NCI-H1930 (cell line): Measurements from ENCODE around the gene TMPRSS2.
A peak's percentile ranks its signal among the peaks of the same experiment; 100 is the strongest.
"Not testable (repeated sequence)": the region's sequence is repeated elsewhere in the genome, so short reads cannot be mapped to it uniquely, and the experiment has no call there.

Experiments used
- DNase-seq, 2 experiments: peaks; one replicate each; lab custom pipeline; 2025; lab: John Stamatoyannopoulos, UW

The TMPRSS2 gene

DNA sequence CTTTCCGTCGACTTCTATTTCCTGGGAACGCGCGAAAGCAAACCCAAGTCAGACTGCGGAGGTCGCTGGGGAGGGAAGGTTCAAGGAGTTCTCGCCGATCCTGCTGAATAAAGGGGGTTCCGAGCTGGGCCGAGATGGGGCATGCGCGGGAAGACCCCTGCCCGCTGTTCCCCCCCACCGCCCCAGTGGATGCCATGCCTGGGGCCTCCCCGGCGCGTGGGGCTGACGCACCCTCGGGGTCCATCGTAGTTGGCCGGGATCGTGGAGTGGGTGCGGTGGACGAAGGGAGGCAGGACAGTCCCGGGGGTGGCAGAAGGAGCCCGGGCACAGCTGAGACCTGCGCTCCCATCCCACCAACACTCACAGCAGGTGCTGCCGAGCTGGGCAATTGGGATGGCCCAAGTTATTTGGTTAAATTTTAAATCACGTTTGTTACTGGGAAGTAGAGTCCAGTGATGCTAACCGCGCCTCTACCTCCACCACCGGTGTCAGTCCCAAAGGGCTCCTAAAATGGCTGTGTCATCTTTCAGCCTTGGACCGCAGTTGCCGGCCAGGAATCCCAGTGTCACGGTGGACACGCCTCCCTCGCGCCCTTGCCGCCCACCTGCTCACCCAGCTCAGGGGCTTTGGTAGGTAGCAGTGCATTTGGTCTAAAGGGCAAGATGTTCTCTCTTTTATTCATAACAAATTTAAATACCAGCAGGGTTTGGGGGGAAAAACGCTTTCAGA, 81.1 kb downstream of the TMPRSS2 start:
- DNase-seq, result no peak

DNA sequence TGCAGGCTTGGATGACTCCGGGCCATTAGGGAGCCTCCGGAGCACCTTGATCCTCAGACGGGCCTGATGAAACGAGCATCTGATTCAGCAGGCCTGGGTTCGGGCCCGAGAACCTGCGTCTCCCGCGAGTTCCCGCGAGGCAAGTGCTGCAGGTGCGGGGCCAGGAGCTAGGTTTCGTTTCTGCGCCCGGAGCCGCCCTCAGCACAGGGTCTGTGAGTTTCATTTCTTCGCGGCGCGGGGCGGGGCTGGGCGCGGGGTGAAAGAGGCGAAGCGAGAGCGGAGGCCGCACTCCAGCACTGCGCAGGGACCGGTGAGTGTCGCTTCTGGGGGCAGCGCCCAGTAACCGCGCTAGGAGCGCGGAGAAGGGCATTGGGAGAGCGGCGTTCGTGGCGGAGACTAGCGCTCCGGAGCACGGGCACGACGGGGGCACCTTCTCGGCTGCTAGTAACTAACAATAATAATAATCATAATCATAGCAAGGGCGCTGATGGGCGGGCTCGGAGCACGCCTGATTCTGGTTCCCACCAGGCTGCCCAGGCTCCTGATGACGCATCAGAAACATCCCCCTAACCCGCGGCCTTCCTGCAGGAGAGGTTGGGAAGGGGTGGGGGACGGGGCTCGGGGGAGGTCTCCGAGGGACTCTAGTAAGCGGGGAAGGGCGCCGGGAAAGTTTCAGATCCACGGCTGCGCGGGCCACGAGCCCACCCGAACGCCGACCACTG, 81.8 kb downstream of the TMPRSS2 start, which contains the start of gene MX1:
TSS of gene MX1 (plus strand) at position 286 of the 722 bp plus-strand sequence. CDS start 5,832 bp downstream, outside the sequence.
- no peak for DNase-seq

DNA sequence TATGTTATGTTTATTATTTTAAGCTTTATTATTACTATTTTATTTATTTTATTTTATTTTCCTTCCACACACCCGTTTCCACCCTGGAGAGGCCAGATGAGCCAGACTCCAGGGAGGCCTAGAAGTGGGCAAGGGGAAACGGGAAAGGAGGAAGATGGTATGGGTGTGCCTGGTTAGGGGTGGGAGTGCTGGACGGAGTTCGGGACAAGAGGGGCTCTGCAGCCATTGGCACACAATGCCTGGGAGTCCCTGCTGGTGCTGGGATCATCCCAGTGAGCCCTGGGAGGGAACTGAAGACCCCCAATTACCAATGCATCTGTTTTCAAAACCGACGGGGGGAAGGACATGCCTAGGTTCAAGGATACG, 82.4 kb downstream of the TMPRSS2 start:
- no peak for DNase-seq

DNA sequence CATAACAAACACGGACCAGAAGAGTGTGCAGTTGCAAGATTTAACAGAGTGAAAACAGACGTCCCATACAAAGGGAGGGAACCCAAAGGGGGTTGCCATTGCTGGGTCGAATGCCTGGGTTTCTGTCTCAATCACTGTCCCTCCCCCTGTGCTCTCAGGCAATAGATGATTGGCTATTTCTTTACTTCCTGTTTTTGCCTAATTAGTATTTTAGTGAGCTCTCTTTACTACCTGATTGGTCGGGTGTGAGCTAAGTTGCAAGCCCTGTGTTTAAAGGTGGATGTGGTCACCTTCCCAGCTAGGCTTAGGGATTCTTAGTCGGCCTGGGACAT, 84.7 kb downstream of the TMPRSS2 start:
- DNase-seq, result not testable (repeated sequence)

DNA sequence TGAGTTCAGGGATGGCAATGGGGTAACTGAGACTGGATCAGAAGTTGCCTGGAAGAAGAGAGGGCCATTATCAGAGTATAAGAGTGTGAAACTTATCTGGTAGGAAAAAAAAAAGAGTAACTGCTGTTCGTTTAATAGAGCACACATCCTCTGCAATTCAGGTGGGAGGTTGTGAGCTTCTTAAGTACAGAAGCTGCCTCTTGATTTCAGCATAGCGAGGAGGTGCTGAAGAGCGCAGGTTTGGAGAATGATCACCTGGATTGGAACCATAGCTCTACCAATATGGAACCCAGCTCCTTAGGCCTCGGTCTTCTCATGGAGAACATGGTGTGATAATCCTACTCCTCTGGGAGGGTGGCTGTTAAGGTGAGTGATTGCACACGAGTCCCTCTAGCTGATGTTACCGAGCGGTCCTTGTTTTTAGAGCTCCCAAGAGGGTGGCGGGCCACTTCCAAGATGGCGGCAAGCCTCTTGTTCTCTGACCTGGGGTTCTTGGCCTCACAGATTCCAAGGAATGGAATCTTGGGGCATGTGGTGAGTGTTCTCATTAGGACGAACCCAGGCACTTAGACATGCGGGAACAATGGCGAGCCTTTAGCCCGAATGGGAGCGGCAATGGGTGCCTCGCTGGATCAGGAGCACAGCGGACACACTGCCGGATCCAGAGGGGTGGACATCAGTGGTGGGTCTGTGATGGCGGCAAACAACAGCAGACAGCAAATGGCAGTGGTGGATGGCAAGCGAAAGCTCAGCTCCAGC, 85.2 kb downstream of the TMPRSS2 start:
- DNase-seq, result no peak

DNA sequence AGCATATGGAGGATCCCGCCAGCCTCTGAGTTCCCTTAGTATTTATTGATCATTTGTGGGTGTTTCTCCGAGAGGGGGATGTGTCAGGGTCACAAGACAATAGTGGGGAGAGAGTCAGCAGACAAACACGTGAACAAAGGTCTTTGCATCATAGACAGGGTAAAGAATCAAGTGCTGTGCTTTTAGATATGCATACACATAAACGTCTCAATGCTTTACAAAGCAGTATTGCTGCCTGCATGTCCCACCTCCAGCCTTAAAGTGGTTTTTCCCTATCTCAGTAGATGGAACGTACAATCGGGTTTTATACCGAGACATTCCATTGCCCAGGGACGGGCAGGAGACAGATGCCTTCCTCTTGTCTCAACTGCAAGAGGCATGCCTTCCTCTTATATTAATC, 87.0 kb downstream of the TMPRSS2 start:
- not testable (repeated sequence) for DNase-seq

DNA sequence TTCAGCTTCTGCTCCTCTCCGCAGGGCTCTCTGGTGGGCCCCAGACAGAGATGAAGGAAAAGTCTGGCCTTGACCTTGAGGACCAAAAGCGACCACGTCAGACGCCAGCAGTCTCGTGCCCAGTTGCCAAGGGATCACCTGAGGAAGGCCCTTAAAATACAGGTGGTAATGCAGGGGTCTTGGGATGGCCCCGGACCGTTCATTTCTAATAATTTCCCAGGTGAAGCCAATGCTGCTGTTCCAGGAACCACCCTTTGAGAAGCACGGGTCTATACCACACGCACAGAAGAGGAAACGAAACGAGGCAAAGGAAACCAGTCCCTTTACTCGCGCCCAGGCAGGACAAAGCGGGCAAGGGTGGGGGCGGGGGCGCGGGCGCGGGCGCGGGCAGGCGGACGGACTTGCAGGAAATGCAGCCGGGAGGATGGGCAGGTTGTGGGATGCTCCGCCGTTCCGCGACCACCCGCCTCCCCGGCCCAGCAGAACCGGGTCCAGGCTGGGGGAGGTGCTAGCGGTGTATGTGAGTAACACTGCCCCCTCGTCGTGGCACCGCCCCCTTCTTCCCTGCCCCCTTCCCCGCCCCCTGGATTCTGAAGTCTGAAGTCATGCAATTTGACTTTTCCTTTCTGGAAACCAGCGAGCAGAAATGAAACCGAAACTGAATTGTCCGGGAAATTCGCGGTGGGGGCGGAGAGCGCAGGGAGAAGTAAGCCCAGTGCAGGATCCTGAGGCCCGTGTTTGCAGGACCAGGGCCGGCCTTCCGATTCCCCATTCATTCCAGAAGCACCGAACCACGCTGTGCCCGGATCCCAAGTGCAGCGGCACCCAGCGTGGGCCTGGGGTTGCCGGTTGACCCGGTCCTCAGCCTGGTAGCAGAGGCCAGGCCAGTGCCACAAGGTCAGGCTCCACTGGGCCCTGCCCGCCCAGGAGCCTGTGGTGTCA, 87.8 kb downstream of the TMPRSS2 start:
- peak; percentile 6 to 13 for DNase-seq

DNA sequence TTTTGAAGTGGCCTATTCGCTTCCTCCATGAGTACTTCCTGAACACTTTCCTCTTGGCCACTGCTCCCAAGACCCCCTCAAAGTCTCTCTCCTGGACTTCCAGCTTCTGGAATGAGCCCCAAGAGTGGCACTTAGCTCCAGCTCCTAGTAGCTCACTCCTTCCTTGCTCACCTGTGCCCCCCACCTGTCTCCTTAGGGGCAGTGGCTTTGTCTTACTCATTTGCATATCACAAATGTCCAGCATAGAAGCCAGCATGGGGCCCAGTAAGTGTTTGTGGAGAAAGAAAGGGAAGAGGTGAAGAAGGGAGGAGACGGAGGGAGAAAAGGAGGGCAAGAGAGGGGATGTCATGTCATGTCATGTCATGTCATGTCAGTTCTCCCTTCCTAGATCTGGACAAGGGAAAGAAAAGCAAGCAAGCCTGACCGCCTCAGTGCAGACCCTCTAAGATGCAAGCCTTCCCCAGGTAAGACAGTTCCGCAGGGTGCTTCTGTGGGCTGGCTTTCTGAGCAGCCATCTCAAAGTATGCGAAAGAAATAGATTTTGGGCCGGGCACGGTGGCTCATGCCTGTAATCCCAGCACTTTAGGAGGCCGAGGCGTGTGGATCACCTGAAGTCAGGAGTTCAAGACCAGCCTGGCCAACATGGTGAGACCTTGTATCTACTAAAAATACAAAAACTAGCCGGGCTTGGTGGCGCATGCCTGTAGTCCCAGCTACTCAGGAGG, 88.8 kb downstream of the TMPRSS2 start:
- DNase-seq, result no peak

DNA sequence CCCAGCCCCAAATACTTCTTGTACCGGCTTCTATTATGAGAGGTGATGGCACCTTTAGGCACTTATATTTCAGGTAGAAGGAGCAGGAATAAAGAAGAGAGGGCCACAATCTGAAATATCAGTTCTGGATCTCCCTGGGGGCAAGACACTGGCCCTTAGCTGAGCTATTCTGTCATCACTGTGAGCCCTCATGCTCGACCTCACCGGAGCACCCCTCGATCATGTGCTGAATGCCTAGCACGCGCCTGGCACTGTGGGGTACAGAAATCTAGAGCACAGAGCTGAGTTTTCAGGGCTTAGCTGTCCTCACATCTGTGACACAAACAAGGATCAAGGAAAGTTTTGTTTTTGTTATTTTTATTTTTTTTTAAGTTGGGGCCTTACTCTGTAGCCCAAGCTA, 89.6 kb downstream of the TMPRSS2 start:
- DNase-seq, result no peak

DNA sequence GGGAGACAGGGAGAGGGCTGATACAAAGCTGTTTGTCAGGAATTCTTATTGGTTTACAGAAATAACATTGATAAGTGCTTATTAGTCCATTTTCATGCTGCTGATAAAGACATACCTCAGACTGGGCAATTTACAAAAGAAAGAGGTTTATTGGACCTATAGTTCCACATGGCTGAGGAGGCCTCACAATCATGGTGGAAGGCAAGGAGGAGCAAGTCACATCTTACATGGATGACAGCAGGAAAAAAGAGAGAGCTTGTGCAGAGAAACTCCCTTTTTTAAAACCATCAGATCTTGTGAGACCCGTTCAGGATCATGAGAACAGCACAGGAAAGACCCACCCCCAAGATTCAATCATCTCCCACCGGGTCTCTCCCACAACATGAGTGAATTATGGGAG, 90.5 kb downstream of the TMPRSS2 start:
- DNase-seq, result not testable (repeated sequence)
